Dendritic cell treated with granulocyte-macrophage colony-stimulating factor and Interleukin-4, amounts not matched to agents 40 ng/mL and 50 ng/mL, for 4 days (primary cell): ENCODE results near the gene AP3B1.
A peak's percentile ranks its signal among the peaks of the same experiment; 100 is the strongest.

ENCODE experiments used
- H3K27ac Mint-ChIP-seq: one replicate; pipeline ENCODE4 v1.8.0; 2022; ENCODE audit warnings: mild to moderate bottlenecking, mixed read lengths
- H3K27me3 Mint-ChIP-seq: one replicate; pipeline ENCODE4 v1.8.0; 2022; ENCODE audit warnings: mild to moderate bottlenecking, mixed read lengths
- H3K36me3 Mint-ChIP-seq: one replicate; pipeline ENCODE4 v1.8.0; 2022; ENCODE audit warnings: low read depth, mixed read lengths
- H3K4me1 Mint-ChIP-seq: one replicate; pipeline ENCODE4 v1.8.0; 2022; ENCODE audit warnings: low read depth, mixed read lengths
- H3K4me3 Mint-ChIP-seq: one replicate; pipeline ENCODE4 v1.8.0; 2022; ENCODE audit warnings: mild to moderate bottlenecking, moderate library complexity, mixed read lengths
- H3K9me3 Mint-ChIP-seq: one replicate; pipeline ENCODE4 v1.8.0; 2022; ENCODE audit warnings: mixed read lengths
- intact Hi-C: fragments of 100-400 bp; cut with micrococcal nuclease; formaldehyde crosslinking; loops from one replicate; pipeline ENCODE4 v1.15.0; 2022

Gene AP3B1

GRCh38 chr5:78280261-78280660 is 14.2 kb downstream of the AP3B1 start:
- Mint-ChIP-seq H3K4me1 (peaks cover 40% of the 10 kb centered on the region), H3K36me3 (peaks cover 32% of the 10 kb centered on the region), H3K27ac (no peak overlapping the region), H3K27me3 (no peaks in the 10 kb centered on the region), H3K9me3 (peaks cover 17% of the 10 kb centered on the region), H3K4me3 (no peak overlapping the region)
- intact Hi-C loops, result no loop called here

GRCh38 chr5:78279194-78279593 is 15.3 kb downstream of the AP3B1 start:
- H3K4me1 Mint-ChIP-seq, result peaks cover 35% of the 10 kb centered on the region
- H3K27ac Mint-ChIP-seq, result no peak overlapping the region
- peaks cover 11% of the 10 kb centered on the region for H3K9me3 Mint-ChIP-seq
- no peak overlapping the region for H3K4me3 Mint-ChIP-seq
- no peaks in the 10 kb centered on the region for H3K27me3 Mint-ChIP-seq
- H3K36me3 Mint-ChIP-seq, result peaks cover 25% of the 10 kb centered on the region
- intact Hi-C loops, result no loop called here

- no peaks in the 10 kb centered on the region for H3K27me3 Mint-ChIP-seq
- H3K27ac Mint-ChIP-seq, result no peak overlapping the region
- intact Hi-C loops, result no loop called here
- no peak overlapping the region for H3K4me3 Mint-ChIP-seq
- peaks cover 36% of the 10 kb centered on the region for H3K4me1 Mint-ChIP-seq
- H3K36me3 Mint-ChIP-seq, result peaks cover 28% of the 10 kb centered on the region
- H3K9me3 Mint-ChIP-seq, result no peaks in the 10 kb centered on the region
Observed at GRCh38 chr5:78277715-78278114, 16.8 kb downstream of the AP3B1 start.

GRCh38 chr5:78275998-78276543 is 18.4 kb downstream of the AP3B1 start:
- no peaks in the 10 kb centered on the region for H3K9me3 Mint-ChIP-seq
- H3K27me3 Mint-ChIP-seq, result no peaks in the 10 kb centered on the region
- intact Hi-C loops, result no loop called here
- H3K36me3 Mint-ChIP-seq, result peaks cover 38% of the 10 kb centered on the region
- H3K27ac Mint-ChIP-seq, result no peak overlapping the region
- peaks cover 31% of the 10 kb centered on the region for H3K4me1 Mint-ChIP-seq
- H3K4me3 Mint-ChIP-seq, result no peak overlapping the region

GRCh38 chr5:78274540-78275197 is 19.8 kb downstream of the AP3B1 start:
- intact Hi-C loops, result no loop called here

GRCh38 chr5:78273436-78273835 is 21.1 kb downstream of the AP3B1 start:
- H3K27ac Mint-ChIP-seq, result no peak overlapping the region
- H3K36me3 Mint-ChIP-seq, result peaks cover 38% of the 10 kb centered on the region
- no peak overlapping the region for H3K4me3 Mint-ChIP-seq
- no peaks in the 10 kb centered on the region for H3K9me3 Mint-ChIP-seq
- intact Hi-C loops, result no loop called here
- no peaks in the 10 kb centered on the region for H3K27me3 Mint-ChIP-seq
- H3K4me1 Mint-ChIP-seq, result peaks cover 31% of the 10 kb centered on the region

More at GRCh38 chr5:78274540-78275197, 19.8 kb downstream of the AP3B1 start:
- Mint-ChIP-seq H3K9me3 (no peaks in the 10 kb centered on the region), H3K4me3 (no peak overlapping the region), H3K36me3 (peaks cover 38% of the 10 kb centered on the region), H3K27ac (no peak overlapping the region), H3K27me3 (no peaks in the 10 kb centered on the region), H3K4me1 (peaks cover 31% of the 10 kb centered on the region)

- H3K27me3 Mint-ChIP-seq, result no peaks in the 10 kb centered on the region
- peaks cover 19% of the 10 kb centered on the region for H3K4me1 Mint-ChIP-seq
- H3K9me3 Mint-ChIP-seq, result no peaks in the 10 kb centered on the region
- peaks cover 30% of the 10 kb centered on the region for H3K36me3 Mint-ChIP-seq
- intact Hi-C loops, result no loop called here
- no peak overlapping the region for H3K27ac Mint-ChIP-seq
- no peak overlapping the region for H3K4me3 Mint-ChIP-seq
Observed at GRCh38 chr5:78271766-78272165, 22.7 kb downstream of the AP3B1 start.

GRCh38 chr5:78269088-78269703 is 25.3 kb downstream of the AP3B1 start:
- Mint-ChIP-seq H3K36me3 (peaks cover 40% of the 10 kb centered on the region), H3K27ac (no peak overlapping the region), H3K9me3 (no peaks in the 10 kb centered on the region), H3K27me3 (no peaks in the 10 kb centered on the region), H3K4me3 (no peak overlapping the region), H3K4me1 (peaks cover 20% of the 10 kb centered on the region)
- intact Hi-C loops, result loop anchor here (5.0 kb wide), 1 partner anchor 47 kb away; no protein-coding TSS in a partner anchor

- Mint-ChIP-seq H3K9me3 (no peaks in the 10 kb centered on the region), H3K27me3 (no peaks in the 10 kb centered on the region), H3K36me3 (peaks cover 41% of the 10 kb centered on the region), H3K4me3 (peak overlapping the region; percentile 55), H3K4me1 (peaks cover 12% of the 10 kb centered on the region), H3K27ac (peak overlapping the region; percentile 63)
- intact Hi-C loops, result loop anchor here (5.0 kb wide), 1 partner anchor 46 kb away; no protein-coding TSS in a partner anchor
Observed at GRCh38 chr5:78268356-78268755, 26.1 kb downstream of the AP3B1 start.

GRCh38 chr5:78265163-78265562 is 29.3 kb downstream of the AP3B1 start:
- H3K27ac Mint-ChIP-seq, result no peak overlapping the region
- H3K9me3 Mint-ChIP-seq, result no peaks in the 10 kb centered on the region
- H3K4me3 Mint-ChIP-seq, result no peak overlapping the region
- intact Hi-C loops, result loop anchor here (5.0 kb wide), 1 partner anchor 43 kb away; no protein-coding TSS in a partner anchor
- H3K4me1 Mint-ChIP-seq, result peaks cover 14% of the 10 kb centered on the region
- no peaks in the 10 kb centered on the region for H3K27me3 Mint-ChIP-seq
- H3K36me3 Mint-ChIP-seq, result peaks cover 44% of the 10 kb centered on the region

GRCh38 chr5:78264600-78264999 is 29.9 kb downstream of the AP3B1 start:
- Mint-ChIP-seq H3K27me3 (no peaks in the 10 kb centered on the region), H3K27ac (no peak overlapping the region), H3K4me3 (no peak overlapping the region), H3K9me3 (no peaks in the 10 kb centered on the region), H3K4me1 (peaks cover 14% of the 10 kb centered on the region), H3K36me3 (peaks cover 50% of the 10 kb centered on the region)
- intact Hi-C loops, result no loop called here

GRCh38 chr5:78260771-78261170 is 33.7 kb downstream of the AP3B1 start:
- Mint-ChIP-seq H3K27me3 (no peaks in the 10 kb centered on the region), H3K4me3 (no peak overlapping the region), H3K4me1 (peaks cover 31% of the 10 kb centered on the region), H3K36me3 (peaks cover 78% of the 10 kb centered on the region), H3K9me3 (peaks cover 17% of the 10 kb centered on the region), H3K27ac (no peak overlapping the region)
- intact Hi-C loops, result no loop called here

GRCh38 chr5:78253201-78253600 is 41.3 kb downstream of the AP3B1 start:
- no peak overlapping the region for H3K4me3 Mint-ChIP-seq
- H3K36me3 Mint-ChIP-seq, result peaks cover 77% of the 10 kb centered on the region
- no peak overlapping the region for H3K27ac Mint-ChIP-seq
- H3K9me3 Mint-ChIP-seq, result peaks cover 17% of the 10 kb centered on the region
- intact Hi-C loops, result no loop called here
- H3K27me3 Mint-ChIP-seq, result no peaks in the 10 kb centered on the region
- peaks cover 15% of the 10 kb centered on the region for H3K4me1 Mint-ChIP-seq

GRCh38 chr5:78252715-78253114 is 41.8 kb downstream of the AP3B1 start:
- Mint-ChIP-seq H3K9me3 (peaks cover 12% of the 10 kb centered on the region), H3K36me3 (peaks cover 72% of the 10 kb centered on the region), H3K4me1 (peaks cover 10% of the 10 kb centered on the region), H3K27me3 (no peaks in the 10 kb centered on the region), H3K4me3 (no peak overlapping the region), H3K27ac (no peak overlapping the region)
- intact Hi-C loops, result no loop called here
